A673 (cell line): ENCODE data around the gene SPSB3. TPM values are rescaled to one million over a fixed set of nuclear protein-coding genes. Genes with fewer than 3 reads are reported as not detected.

Experiments used
- BruUV-seq: library from RNA; stranded (reverse); fragments of 400-500 nt; replicated peaks from 2 replicates; lab custom pipeline; 2021; lab: Mats Ljungman, UMichigan
- CTCF ChIA-PET: fragments of 300-600 bp; sonication (Branson Sonifier 250); formaldehyde crosslinking; loops from one replicate; lab custom pipeline; 2022; ENCODE audit warnings: antibody characterized with exemption; lab: Charles Lee
- POLR2A ChIA-PET: fragments of 300-600 bp; sonication (Branson Sonifier 250); formaldehyde crosslinking; loops from one replicate; lab custom pipeline; 2022; ENCODE audit warnings: antibody characterized with exemption; ENCODE audit not compliant: low non-redundant PET; lab: Charles Lee
- DNase-seq: peaks from one replicate; pipeline ENCODE4 v3.0.0-alpha.2; 2015; ENCODE audit warnings: low spot score
- H3K27ac ChIP-seq: fragments of 200-600 bp; sonication (generic); 2 replicates; pipeline ENCODE4 v1.5.1; 2016; ENCODE audit warnings: mixed run types, low read depth, mild to moderate bottlenecking, mixed read lengths, antibody characterized with exemption, low read length; ENCODE audit not compliant: poor library complexity, severe bottlenecking
- H3K27me3 ChIP-seq: fragments of 200-600 bp; sonication (generic); replicated peaks from 2 replicates; pipeline ENCODE4 v1.6.1; 2017; ENCODE audit warnings: mixed run types, low read depth, mild to moderate bottlenecking, mixed read lengths, antibody characterized with exemption, low read length; ENCODE audit not compliant: insufficient read depth, poor library complexity
- H3K36me3 ChIP-seq: fragments of 200-600 bp; sonication (generic); 2 replicates; pipeline ENCODE4 v1.6.1; 2016; ENCODE audit warnings: mixed run types, mild to moderate bottlenecking, mixed read lengths, antibody characterized with exemption, low read length; ENCODE audit not compliant: insufficient read depth, poor library complexity, severe bottlenecking
- H3K4me1 ChIP-seq: fragments of 200-600 bp; sonication (generic); 2 replicates; pipeline ENCODE4 v1.6.1; 2017; ENCODE audit warnings: mixed run types, mild to moderate bottlenecking, mixed read lengths, antibody characterized with exemption, low read length; ENCODE audit not compliant: insufficient read depth, poor library complexity, severe bottlenecking
- H3K4me3 ChIP-seq: fragments of 200-600 bp; sonication (generic); 2 replicates; pipeline ENCODE4 v1.5.1; 2016; ENCODE audit warnings: low read depth, mixed run types, mild to moderate bottlenecking, mixed read lengths, low read length; ENCODE audit not compliant: poor library complexity, severe bottlenecking
- H3K9me3 ChIP-seq: fragments of 200-600 bp; sonication (generic); 2 replicates; pipeline ENCODE4 v1.6.1; 2016; ENCODE audit warnings: mixed run types, low read depth, mild to moderate bottlenecking, mixed read lengths, antibody characterized with exemption, low read length; ENCODE audit not compliant: poor library complexity, severe bottlenecking
- CTCF ChIP-seq: fragments of 300-800, 200-600 bp; sonication (generic); conservative IDR thresholded peaks from 2 replicates; pipeline ENCODE4 v1.5.1; 2017; ENCODE audit warnings: low read depth, mild to moderate bottlenecking, antibody characterized with exemption, low read length, moderate library complexity, mixed read lengths
- EZH2 ChIP-seq: fragments of 200-600 bp; sonication (generic); IDR thresholded peaks from 2 replicates; pipeline ENCODE4 v1.6.1; 2017; ENCODE audit warnings: borderline replicate concordance, low read depth, mild to moderate bottlenecking, mixed read lengths, antibody characterized with exemption, low read length; ENCODE audit not compliant: poor library complexity, severe bottlenecking
- intact Hi-C: fragments of 100-400 bp; cut with micrococcal nuclease; formaldehyde crosslinking; loops from one replicate; pipeline ENCODE4 v1.10.0; 2022; ENCODE audit not compliant: unreplicated experiment
- total RNA-seq: library from RNA; stranded (reverse); gene quantifications from 2 replicates; pipeline ENCODE4 v1.2.3, GENCODE V29; 2021

SPSB3 gene
- total RNA-seq, 1 experiment from 2014 or later, result 15.0 TPM

GRCh38 chr16:1784977-1785845 lies 2.8 kb upstream of the SPSB3 start:
- no peaks in the 10 kb centered on the region for H3K27me3 ChIP-seq
- CTCF ChIA-PET, result no interaction called here

GRCh38 chr16:1781758-1782407 lies 488 bp downstream of the SPSB3 start:
- H3K36me3 ChIP-seq, result peaks cover 12% of the 10 kb centered on the region
- intact Hi-C loops, result no loop called here
- CTCF ChIA-PET, result interaction anchor here (1.1 kb wide), 1 partner anchor 9 kb away, joined by 3 read pairs; the partner anchor contains the start of genes EME2 and MRPS34
- DNase-seq, result peak; percentile 22
- no TSS peak for BruUV-seq
- peak overlapping the region; percentile 90 for H3K4me3 ChIP-seq
- POLR2A ChIA-PET, result interaction anchor here (1.0 kb wide), 1 partner anchor 16 kb away, joined by 12 read pairs; no protein-coding TSS in a partner anchor
- H3K9me3 ChIP-seq, result no peaks in the 10 kb centered on the region
- no peaks in the 10 kb centered on the region for H3K27me3 ChIP-seq
- no peak for TF ChIP-seq EZH2
- 0 out of 2 replicates have a peak, but pooled peaks have one; percentile 11 for TF ChIP-seq CTCF
- no peaks in the 10 kb centered on the region for H3K4me1 ChIP-seq
- H3K27ac ChIP-seq, result peak overlapping the region; percentile 75

More at GRCh38 chr16:1784977-1785845, 2.8 kb upstream of the SPSB3 start:
- H3K4me3 ChIP-seq, result no peak overlapping the region
- no peaks in the 10 kb centered on the region for H3K4me1 ChIP-seq
- BruUV-seq, result no TSS peak
- intact Hi-C loops, result no loop called here
- no peak for TF ChIP-seq EZH2
- no peak for DNase-seq
- H3K27ac ChIP-seq, result no peak overlapping the region
- no peaks in the 10 kb centered on the region for H3K9me3 ChIP-seq
- POLR2A ChIA-PET, result no interaction called here
- H3K36me3 ChIP-seq, result peaks cover 18% of the 10 kb centered on the region

- no peak for DNase-seq
- H3K4me3 ChIP-seq, result peak overlapping the region; percentile 90
- H3K27ac ChIP-seq, result peak overlapping the region; percentile 75
- intact Hi-C loops, result no loop called here
- BruUV-seq, result no TSS peak
- H3K36me3 ChIP-seq, result peaks cover 14% of the 10 kb centered on the region
- no peaks in the 10 kb centered on the region for H3K9me3 ChIP-seq
- CTCF ChIA-PET, result no interaction called here
- no peaks in the 10 kb centered on the region for H3K4me1 ChIP-seq
- POLR2A ChIA-PET, result no interaction called here
- TF ChIP-seq CTCF, result no peak
- no peak for TF ChIP-seq EZH2
- no peaks in the 10 kb centered on the region for H3K27me3 ChIP-seq
These were observed 1.1 kb downstream of the SPSB3 start for GRCh38 chr16:1781254-1781653.
